Measurements from ENCODE around the gene CBR1. TPM values are rescaled to one million over a fixed set of nuclear protein-coding genes. Genes with fewer than 3 reads are reported as not detected.

The CBR1 gene
- total RNA-seq, 3 donors from 2014 or later (not counting 1 experiment from before 2014, with no cell fraction given): 5.0 to 14.1 (median 12.4) TPM

DNA sequence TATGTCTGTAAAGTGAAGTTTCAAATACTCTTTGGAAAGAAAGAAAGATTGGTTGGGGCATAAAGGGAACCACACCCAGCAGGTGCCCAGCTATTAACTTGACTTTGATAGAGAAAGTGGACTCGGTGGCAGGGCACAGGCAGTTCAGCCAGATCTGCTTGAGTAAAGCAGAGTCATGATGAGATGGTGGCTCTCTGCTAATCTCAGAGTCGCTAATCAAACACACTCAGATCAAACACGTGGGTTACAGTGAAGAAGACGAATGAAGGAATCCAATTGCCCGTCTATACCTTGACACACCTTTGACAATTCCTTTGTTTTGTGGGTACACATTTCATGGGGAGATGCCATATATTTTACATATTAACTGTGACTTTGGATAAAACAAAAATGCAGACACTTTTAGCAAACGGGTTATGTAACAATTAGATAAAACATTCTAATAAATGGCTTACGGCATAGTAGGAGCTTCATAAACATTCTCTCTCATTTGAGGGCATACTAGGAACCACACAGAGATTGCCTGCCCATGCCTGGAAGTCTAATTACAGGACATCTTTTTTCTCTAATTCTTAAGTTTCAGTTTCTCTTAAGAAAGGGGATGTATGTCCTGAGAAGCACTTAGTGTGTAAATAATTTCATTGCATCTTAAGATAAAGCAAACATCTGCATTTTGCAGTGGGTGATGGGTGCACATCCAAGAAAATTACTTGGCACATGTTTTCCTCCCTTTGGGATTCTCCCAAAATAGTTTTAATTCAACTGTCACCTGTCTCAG, 7.2 kb downstream of the CBR1 start:
- Mint-ChIP-seq H3K27ac (no peak overlapping the region), H3K4me1 (peaks cover 19 to 29% of the 10 kb centered on the region in 2 donors), H3K27me3 (ENCODE audit: low read depth in 2 of 2) (no peaks in the 10 kb centered on the region), H3K4me3 (no peak overlapping the region), H3K9me3 (peaks cover 0 to 2% of the 10 kb centered on the region in 2 donors), H3K36me3 (peaks cover 4% of the 10 kb centered on the region)
- no peak overlapping the region for H3K4me3 ChIP-seq (ENCODE audit: low read length)
- no peak overlapping the region for H3K27ac ChIP-seq (ENCODE audit: low read length)
- peaks cover 6% of the 10 kb centered on the region for H3K36me3 ChIP-seq (ENCODE audit: control insufficient read depth, insufficient read depth, low read length)
- ATAC-seq (no peak), DNase-seq (no peak)
- H3K9me3 ChIP-seq (ENCODE audit: control insufficient read depth, insufficient read depth, low read length): no peaks in the 10 kb centered on the region
- WGBS (ENCODE audit: insufficient coverage): 83% methylated on average over 7 of the region's 7 CpGs
- intact Hi-C loops (cut with micrococcal nuclease): no loop called here
- TF ChIP-seq, protein P1, sequence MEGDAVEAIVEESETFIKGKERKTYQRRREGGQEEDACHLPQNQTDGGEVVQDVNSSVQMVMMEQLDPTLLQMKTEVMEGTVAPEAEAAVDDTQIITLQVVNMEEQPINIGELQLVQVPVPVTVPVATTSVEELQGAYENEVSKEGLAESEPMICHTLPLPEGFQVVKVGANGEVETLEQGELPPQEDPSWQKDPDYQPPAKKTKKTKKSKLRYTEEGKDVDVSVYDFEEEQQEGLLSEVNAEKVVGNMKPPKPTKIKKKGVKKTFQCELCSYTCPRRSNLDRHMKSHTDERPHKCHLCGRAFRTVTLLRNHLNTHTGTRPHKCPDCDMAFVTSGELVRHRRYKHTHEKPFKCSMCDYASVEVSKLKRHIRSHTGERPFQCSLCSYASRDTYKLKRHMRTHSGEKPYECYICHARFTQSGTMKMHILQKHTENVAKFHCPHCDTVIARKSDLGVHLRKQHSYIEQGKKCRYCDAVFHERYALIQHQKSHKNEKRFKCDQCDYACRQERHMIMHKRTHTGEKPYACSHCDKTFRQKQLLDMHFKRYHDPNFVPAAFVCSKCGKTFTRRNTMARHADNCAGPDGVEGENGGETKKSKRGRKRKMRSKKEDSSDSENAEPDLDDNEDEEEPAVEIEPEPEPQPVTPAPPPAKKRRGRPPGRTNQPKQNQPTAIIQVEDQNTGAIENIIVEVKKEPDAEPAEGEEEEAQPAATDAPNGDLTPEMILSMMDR (IDR thresholded peaks at IDR 0.05): no peak
- no peaks in the 10 kb centered on the region for H3K27me3 ChIP-seq (ENCODE audit: control insufficient read depth, insufficient read depth, low read length)
- peaks cover 8% of the 10 kb centered on the region for H3K4me1 ChIP-seq (ENCODE audit: control insufficient read depth, insufficient read depth, low read length)

DNA sequence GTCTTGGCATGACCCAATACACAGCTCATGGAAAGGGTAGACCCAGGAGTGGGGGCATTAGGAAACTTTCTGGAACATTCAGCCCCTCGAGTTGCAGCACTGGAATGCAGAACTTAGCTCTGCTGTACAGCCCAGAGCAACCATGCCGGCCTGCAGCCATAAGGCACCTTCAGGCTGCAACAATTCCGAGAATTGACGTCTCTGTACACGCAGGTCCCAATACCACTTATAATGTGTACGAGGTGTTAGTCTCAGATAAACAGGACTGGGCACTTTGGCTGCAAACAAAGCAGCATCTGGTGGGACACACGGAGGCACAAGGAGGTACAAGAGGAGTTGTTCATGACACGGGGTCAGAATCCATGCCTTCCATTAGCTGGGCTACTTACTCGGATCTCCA, 7.9 kb downstream of the CBR1 start:
- intact Hi-C loops (cut with micrococcal nuclease): no loop called here
- Mint-ChIP-seq H3K4me3 (no peak overlapping the region), H3K36me3 (no peaks in the 10 kb centered on the region), H3K4me1 (peaks cover 15 to 24% of the 10 kb centered on the region in 2 donors), H3K9me3 (peaks cover 0 to 2% of the 10 kb centered on the region in 2 donors), H3K27me3 (ENCODE audit: low read depth in 2 of 2) (no peaks in the 10 kb centered on the region), H3K27ac (no peak overlapping the region)
- ATAC-seq: no peak
- TF ChIP-seq, protein P1 (IDR thresholded peaks at IDR 0.05): no peak
- no peak for DNase-seq
- peaks cover 2% of the 10 kb centered on the region for H3K36me3 ChIP-seq (ENCODE audit: control insufficient read depth, insufficient read depth, low read length)
- WGBS (ENCODE audit: insufficient coverage): 84% methylated on average over 8 of the region's 9 CpGs
- H3K27ac ChIP-seq (ENCODE audit: low read length): no peak overlapping the region
- no peak overlapping the region for H3K4me3 ChIP-seq (ENCODE audit: low read length)
- no peaks in the 10 kb centered on the region for H3K27me3 ChIP-seq (ENCODE audit: control insufficient read depth, insufficient read depth, low read length)
- H3K4me1 ChIP-seq (ENCODE audit: control insufficient read depth, insufficient read depth, low read length): peaks cover 8% of the 10 kb centered on the region
- no peaks in the 10 kb centered on the region for H3K9me3 ChIP-seq (ENCODE audit: control insufficient read depth, insufficient read depth, low read length)

DNA sequence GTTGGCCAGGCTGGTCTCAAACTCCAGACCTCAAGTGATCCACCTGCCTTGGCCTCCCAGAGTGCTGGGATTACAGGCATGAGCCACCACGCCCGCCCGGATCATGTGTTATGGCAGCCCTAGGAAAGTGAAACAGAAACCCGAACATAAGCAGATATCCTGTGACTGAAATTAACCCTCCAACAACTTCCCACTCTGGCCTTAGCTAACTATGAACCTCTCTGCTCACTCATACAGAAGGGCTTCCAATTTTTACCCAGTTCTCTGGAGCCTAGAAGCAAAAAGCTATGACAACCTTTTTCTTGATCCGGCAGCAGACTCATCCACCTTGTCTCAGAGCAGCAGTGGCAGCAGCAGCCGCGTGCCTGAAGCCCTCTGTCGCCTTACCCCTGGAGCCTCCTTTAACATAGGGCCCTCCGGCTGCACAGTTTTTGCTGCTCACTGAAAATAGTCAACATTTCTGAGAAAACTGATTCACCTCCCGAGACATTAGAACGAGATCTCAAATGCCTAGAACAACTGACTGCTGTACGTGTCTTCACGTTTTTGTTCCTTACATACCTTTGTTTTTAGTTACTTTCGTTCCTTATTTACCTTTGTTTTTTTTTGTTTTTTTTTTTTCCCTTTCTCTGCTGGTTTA, 9.3 kb downstream of the CBR1 start:
- TF ChIP-seq, protein P1 (IDR thresholded peaks at IDR 0.05): no peak
- Mint-ChIP-seq H3K9me3 (peaks cover 0 to 2% of the 10 kb centered on the region in 2 donors), H3K4me3 (peak overlapping the region; percentile 67), H3K27ac (peak overlapping the region; percentile 41 to 77), H3K4me1 (peaks cover 15 to 24% of the 10 kb centered on the region in 2 donors), H3K36me3 (no peaks in the 10 kb centered on the region), H3K27me3 (ENCODE audit: low read depth in 2 of 2) (no peaks in the 10 kb centered on the region)
- no peak overlapping the region for H3K4me3 ChIP-seq (ENCODE audit: low read length)
- H3K4me1 ChIP-seq (ENCODE audit: control insufficient read depth, insufficient read depth, low read length): peaks cover 8% of the 10 kb centered on the region
- peak in 1 of 2 donors; percentile 69 for DNase-seq
- WGBS (ENCODE audit: insufficient coverage): 55% methylated on average over 14 of the region's 14 CpGs
- peak overlapping the region; percentile 39 for H3K27ac ChIP-seq (ENCODE audit: low read length)
- no peaks in the 10 kb centered on the region for H3K27me3 ChIP-seq (ENCODE audit: control insufficient read depth, insufficient read depth, low read length)
- H3K36me3 ChIP-seq (ENCODE audit: control insufficient read depth, insufficient read depth, low read length): no peaks in the 10 kb centered on the region
- ATAC-seq: peak; percentile 81 to 92 (median 90)
- no peaks in the 10 kb centered on the region for H3K9me3 ChIP-seq (ENCODE audit: control insufficient read depth, insufficient read depth, low read length)
- intact Hi-C loops (cut with micrococcal nuclease): no loop called here
